Activated CD4-positive, CD25-positive, alpha-beta regulatory T cell treated with anti-CD3 and anti-CD28 coated beads, Interleukin-2, amount 50 U/mL, for 72 hours (primary cell): Measurements from ENCODE around the gene FEN1.

Experiments used
- DNase-seq: peaks from one replicate; pipeline ENCODE4 v3.0.0; 2021

FEN1 gene

DNA sequence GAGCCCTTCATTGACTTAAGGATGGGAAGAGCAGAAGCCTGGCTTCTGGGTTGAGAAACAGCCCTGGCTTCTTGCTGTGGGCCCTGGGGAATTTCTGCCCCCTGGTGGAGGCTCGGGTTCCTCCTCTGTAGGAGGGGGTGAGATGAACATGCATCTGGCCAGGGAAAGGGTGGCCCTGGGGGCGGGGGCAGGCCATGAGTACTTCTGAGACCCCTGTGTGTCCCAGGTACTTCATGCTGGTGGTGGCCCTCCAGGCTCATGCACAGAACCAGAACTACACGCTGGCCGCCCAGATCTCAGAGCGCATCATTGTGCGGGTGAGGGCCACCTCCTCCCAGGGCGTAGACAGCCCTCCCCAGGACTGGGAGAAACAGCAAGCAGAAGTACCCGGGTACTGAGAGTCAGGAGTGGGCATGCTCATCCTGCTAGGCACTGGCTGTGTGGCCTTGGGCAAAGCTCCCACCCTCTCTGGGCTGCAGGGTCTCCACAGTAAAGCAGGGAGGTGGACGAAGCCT is 16.1 kb upstream of the FEN1 start:
- DNase-seq = no peak

DNA sequence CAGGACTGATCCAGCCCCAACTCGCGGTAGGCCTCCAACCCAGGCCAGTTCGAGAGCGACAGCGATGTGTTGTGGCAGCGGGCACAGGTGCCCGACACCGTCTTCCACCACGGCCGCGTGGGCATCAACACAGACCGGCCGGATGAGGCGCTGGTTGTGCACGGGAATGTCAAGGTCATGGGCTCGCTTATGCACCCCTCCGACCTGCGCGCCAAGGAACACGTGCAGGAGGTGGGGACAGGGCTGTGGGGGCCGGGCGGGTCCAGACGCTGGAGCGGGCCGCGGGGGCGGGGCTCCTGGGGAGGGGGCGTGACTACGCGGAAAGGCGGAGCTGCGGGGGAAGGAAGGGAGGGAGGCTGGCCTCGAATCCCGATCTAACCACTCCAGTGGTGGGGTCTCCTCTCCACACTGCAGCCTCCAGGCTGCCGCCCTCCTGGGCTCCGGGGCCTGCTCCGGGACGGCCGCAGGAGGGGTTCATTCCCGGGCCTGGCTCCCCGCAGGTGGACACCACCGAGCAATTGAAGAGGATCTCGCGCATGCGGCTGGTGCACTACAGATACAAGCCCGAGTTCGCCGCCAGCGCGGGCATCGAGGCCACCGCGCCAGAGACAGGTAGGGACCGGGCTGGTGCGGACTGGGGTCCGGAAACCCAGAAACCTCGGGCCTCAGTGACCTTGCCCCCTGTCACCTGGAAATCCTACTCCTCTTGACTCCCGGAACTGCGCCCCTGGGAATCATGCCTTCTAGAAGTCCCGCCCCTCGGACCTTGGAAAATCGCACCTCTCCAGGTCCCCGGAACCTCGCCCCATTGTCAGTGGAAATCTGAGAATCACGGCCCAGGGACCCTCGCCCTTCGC is 15.2 kb upstream of the FEN1 start:
- DNase-seq = peak; percentile 70

DNA sequence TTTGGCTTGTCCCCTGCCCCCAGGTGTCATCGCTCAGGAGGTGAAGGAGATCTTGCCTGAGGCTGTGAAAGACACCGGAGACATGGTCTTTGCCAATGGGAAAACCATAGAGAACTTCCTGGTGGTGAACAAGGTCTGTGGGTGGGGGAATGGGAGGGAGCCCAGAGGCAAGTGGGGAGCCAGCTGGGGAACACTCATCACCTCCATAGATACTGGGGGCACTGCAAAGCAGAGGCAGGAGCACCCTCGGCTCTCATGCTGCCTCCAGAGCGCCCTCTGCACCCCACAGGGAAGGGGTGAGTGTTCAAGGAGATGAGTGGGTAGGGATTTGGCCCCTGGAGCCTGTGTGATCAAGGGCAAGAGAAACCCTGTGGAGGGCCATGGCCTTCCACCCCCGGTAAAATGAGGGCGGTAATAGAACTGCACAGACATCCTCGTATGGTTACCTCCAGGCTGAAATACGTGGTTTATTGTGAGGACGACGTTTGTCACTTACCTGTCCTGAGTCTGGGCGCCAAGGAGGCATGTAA is 14.3 kb upstream of the FEN1 start:
- no peak for DNase-seq

DNA sequence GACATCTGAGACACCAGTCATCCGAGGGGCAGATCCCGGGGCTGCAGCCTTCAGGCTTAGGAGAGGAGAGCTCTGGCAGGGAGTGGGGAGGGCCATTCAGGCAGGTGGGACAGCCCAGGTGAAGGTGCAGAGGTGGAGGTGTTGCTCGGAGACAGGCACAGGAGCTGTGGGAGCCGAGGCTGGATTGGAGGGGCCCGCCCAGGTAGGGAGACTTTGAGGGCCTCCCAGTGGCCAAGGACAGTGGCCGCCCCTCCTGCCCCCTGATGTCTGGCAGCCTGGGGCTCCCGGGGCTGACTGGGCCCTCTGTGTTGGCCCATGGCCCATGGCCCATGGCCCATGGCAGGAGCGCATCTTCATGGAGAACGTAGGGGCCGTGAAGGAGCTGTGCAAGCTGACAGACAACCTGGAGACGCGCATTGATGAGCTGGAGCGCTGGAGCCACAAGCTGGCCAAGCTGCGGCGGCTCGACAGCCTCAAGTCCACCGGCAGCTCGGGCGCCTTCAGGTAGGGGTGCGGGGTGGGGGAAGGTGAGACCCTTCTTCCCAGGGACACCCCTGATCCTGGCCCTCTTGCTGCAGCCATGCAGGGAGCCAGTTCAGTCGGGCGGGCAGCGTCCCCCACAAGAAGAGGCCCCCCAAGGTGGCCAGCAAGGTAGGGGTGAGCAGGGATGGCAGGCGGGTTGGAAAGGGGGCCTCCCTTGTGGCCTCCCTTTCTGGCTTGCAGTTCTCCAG is 13.6 kb upstream of the FEN1 start:
- no peak for DNase-seq

DNA sequence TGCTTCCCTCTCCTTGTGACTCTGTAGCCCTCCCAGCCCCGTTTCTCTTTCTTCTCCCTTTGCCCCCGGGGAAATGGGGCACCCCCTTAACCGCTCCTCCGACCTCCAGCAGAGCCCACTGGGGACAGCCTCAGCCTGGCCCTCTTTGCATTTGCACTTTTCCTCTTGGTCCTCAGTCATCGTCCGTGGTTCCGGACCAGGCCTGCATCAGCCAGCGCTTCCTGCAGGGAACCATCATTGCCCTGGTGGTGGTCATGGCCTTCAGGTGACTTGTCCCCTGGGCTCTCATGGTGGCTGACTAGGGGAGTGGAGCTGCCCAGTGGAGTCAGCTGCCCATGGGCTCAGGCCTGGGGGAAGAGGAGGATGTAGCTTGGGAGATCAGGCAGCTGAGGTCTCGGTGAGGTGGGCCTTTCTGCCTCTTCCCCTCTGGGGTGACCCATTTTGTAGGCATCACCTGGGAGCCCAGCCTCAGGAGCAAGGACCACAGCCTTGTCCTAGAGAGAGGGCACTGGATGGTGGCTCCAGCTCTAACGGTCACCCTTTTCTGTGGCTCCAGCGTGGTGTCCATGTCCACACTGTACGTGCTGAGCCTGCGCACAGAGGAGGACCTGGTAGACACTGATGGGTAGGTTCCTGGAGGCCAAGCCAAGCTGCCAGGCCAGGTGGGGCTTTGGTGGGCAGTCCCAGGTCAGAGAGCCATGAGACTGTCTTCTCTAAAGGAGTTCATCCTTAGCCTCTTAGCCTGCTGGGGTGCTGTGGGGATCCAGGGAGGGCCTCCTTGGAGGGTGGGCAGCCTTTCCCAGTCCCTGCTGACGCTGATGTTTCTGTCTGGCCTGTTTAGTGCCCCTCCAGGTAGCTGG is 12.8 kb upstream of the FEN1 start:
- no peak for DNase-seq

DNA sequence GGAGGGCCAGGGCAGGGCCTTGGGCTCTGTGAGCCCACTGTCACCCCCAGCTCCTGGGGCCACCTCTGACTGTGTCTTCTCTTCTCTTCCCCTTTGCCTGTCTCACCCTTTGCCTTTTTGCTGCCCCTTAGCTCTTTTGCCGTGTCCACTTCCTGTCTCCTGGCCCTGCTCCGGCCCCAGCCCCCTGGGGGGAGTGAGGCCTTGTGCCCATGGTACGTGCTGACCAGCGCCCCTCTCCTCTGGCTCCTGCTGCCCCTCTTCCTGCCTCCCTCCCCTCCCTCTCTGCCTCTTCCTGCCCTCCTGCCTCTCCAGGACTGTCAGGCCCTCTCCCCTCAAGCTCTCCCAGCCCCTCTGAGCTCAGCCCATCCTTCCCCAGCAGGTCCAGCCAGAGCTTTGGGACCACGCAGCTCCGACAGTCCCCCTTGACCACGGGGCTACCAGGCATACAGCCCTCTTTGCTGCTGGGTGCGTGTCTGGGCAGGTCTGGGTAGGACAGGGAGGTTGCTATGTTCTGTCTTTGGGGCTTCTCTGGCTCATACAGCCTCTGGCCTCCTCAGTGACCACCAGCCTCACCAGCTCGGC is 12.0 kb upstream of the FEN1 start:
- DNase-seq = no peak

DNA sequence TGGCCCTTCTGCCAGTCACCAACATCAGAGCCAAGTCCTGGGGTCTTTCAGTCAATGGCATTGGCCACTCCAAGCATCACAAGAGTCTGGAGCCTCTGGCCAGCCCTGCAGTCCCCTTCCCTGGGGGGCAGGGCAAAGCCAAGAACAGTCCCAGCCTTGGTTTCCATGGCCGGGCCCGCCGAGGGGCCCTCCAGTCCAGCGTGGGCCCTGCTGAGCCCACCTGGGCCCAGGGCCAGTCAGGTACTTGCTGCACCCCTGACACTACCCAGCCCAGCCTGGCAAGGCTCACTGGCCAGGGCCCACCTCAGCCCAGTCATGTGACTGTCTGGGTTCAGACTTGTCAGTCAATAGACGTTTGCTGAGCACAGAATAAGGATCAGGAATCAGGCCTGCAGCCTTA is 11.1 kb upstream of the FEN1 start:
- DNase-seq = no peak

DNA sequence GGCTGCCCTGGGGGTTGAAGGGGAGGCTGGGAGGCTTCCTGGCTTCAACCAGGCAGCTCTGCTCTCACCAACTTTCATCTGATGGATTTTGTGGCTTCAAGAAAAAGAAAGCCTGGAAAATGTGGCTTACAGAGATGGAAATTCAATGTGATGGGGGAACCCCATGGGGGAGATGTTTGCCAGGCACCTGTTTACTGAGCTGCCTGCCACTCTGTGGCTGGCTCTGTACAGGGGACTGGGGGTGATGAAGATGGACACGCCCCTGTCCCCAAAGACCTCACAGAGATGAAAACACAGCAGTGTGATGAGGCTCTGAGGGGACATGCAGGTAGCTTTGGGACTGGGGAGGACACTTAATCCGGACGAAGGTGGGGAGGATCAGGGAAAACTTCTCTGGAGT is 10.4 kb upstream of the FEN1 start:
- no peak for DNase-seq

DNA sequence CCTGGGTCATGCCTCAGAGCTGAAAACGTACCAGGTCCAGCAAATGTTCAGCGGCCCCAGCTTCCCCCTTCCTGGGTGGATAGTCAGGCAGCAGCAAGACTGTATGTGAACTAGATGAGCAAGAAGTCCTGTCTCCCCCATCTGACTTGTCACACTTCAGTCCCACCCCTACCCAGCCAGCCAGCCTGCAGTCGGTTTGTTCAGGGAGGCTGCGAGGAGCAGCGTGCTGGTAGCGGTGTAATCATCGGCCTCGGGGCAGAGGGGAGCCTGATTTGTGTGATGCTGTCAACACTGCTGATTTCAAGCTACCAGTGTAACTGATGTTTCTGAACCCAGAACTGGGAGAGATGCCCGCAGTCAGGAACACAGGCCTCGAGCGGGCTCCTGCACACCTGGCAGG is 9.9 kb upstream of the FEN1 start:
- DNase-seq = no peak

DNA sequence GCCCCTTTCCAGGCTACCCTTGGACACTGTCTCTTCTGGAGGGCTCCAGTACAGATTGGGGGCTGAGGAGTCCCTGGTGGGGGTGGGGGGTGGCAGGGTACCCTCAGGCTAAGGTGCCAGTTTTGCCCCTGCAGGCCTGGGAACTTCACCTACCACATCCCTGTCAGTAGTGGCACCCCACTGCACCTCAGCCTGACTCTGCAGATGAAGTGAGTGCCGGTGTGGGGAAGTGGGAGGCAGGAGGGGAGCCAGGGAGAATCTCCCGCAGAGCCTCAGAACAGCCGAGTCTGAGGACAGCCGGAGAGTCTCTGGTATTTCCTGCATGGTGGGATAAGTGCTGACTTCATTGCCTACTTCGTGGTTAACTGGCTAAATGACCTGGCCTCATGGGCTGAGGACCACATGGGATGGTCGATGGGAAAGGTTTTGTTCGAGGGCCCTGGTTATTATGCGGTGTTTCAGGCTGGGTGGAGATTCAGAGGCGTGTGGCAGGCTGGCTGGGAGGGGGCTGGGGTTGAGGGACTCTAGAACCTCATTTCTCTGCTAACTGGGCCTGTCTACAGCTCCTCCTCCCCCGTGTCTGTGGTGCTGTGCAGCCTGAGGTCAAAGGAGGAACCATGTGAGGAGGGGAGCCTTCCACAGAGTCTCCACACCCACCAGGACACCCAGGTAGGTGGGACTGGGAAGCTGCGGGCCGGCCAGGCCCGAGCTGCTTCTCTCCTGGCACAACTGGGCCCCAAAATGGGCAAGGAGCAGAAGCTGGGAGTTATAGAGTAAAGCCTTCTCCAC is 8.8 kb upstream of the FEN1 start:
- DNase-seq = no peak

DNA sequence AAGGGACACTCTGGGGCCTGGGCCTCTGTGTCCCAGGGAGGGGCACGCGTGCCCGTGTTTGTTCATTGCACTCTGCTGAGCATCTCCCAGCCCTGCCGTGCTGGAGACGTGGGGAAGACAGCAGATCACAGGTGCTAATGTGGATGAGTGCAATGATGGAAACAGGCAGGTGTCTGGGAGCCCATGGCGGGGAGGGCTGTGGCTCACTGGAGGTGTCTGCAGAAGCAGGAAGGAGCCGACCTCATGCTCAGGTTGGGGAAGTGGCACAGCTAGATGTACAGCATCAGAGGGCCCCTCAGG is 8.3 kb upstream of the FEN1 start:
- no peak for DNase-seq

DNA sequence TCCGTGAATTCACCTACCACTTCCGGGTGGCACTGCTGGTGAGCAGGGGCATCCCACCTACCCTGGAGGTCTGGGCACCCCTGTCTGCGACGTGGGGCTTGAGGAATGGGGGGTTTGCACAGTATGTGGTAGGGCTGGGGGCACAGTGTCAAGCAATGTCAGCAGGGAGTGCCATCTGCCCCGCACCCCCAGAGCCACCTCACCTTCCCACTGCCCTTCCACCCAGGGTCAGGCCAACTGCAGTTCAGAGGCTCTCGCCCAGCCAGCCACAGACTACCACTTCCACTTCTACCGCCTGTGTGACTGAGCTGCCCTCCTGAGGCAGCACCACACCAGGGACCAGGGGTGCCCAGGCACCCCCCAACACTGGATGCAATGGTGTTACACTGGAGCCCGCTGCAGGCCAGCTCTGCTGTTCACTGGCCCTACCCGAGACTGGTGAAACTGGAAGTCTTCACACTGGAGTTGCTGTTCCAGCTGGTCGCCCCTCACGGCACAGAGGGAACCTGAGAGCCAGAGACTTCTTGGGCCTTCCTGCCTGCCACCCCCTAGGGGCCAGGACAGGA is 6.8 kb upstream of the FEN1 start:
- DNase-seq = no peak

DNA sequence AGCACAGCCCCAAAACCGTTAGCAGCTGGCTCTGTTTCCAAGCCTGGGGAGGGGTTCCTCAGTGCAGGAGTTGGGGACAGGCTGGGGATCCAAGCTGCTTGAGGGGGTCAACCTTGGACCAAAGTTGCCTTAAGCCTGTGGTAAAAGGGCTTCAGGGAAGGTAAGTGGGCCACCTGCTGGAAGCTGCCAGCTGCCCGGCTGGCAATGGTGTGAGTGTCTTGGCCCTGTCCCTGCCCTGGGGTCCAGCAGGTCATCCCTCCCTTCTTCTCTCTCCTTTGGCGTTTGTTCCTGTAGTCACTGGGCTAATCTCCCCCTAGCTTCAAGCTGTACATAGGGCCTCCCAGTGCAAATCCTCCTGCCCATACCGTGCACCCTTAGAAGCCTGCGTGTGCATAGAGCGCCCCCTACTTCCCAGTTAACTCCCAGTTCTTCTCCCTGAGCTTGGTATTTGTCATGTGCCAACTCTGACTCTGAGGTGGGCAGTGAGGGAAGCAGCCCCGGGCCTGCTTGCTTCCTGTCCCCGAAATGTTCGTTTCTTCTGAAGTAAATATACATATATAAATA is 4.7 kb upstream of the FEN1 start:
- DNase-seq = no peak

DNA sequence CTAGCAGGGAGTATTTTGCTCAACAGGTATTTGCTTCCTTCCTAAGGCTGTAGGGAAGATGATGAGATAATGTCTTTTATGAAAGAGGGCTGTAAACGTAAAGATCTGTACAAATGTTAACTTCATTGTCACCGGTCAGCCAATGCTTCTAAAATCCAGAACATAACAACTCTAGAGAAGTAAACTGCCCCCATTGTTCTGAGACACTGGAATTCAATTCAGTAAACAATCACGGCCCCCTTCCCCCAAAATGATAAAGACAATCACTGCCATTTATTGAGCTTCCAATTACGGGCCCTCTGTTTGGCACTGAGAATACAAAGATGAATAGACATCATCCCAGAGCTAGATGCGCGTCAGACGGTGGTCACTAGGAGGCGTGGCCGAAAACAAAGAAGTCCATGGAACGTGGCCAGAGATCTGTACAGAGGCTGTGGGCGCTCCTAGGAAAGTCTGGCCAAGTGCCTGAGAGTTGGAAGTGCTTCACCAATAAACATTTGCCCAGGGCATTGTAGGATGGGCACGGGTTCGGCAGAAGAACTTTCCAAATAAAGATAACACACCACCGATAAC is 888 bp upstream of the FEN1 start:
- peak; percentile 50 for DNase-seq

DNA sequence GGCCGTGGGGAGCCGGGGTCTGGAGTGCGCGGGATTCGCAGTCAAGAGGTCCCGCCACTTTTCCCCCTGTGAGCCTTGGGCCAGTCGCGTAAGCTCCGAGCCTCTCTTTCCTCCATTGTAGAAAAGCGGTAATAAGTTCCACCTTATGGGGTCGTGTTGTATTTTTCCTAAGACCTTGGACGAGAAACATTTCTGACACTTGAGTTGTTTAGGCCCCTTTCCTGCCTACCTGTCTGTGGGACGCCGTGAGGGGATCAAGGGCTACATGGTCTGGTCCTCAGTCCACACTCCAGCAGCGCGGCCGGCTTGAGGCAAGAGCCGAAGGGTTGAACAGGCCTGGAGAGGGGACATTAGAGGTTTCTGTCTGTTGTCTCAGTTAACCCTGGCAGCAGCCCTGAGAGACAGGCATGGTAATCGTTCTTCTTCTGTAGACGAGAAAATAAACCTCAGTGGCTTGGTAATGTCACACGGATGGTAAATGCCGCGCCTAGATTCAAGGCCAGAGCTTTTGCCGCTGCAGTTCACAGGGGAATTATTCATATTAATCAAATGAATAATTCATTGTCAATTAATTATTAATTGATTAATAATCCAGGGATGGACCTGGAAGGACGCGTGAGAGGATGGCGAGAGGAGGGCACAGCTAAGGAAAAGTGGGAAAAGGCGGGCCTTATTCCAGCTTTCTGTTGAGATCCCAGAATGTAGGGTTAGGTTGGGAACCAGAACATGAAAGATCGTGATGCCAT is 545 bp downstream of the FEN1 start:
- DNase-seq = no peak

DNA sequence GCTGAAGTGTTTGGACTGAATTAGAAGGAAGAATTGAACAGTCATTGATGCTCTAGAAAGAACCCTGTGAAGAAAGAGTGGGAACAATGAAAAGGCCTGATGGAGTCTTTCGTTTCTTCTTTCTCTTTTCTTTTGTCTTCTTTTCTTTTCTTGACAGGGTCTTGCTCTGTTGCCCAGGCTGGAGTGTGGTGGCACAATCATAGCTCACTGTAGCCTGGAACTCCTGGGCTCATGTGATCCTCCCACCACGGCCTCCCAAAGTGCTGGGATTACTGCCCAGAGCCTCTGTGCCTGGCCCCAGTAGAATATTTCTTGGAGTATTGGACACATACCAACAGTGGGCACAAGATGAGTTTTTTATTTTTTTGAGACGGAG is 1.1 kb downstream of the FEN1 start:
- no peak for DNase-seq

DNA sequence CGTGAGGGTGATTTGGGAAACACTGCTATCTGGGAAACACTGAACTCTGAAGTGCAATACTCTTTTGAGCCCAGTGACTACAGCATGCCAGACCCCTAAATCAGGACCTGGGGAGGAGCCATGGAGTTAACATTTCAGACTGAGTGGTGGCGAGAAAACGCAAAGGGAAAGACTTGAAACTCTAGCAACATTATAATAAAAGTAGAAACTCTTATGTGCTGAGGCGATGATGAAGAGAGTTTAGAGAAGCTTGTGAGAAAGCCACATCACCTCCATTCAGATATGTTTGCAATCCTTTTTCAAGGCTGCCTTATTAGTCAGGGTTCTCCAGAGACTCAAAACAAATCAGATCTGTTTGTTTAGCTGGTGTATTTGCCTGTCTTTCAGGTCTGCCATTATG is 1.9 kb downstream of the FEN1 start:
- no peak for DNase-seq

DNA sequence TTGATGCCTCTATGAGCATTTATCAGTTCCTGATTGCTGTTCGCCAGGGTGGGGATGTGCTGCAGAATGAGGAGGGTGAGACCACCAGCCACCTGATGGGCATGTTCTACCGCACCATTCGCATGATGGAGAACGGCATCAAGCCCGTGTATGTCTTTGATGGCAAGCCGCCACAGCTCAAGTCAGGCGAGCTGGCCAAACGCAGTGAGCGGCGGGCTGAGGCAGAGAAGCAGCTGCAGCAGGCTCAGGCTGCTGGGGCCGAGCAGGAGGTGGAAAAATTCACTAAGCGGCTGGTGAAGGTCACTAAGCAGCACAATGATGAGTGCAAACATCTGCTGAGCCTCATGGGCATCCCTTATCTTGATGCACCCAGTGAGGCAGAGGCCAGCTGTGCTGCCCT is 2.7 kb downstream of the FEN1 start:
- DNase-seq = no peak

DNA sequence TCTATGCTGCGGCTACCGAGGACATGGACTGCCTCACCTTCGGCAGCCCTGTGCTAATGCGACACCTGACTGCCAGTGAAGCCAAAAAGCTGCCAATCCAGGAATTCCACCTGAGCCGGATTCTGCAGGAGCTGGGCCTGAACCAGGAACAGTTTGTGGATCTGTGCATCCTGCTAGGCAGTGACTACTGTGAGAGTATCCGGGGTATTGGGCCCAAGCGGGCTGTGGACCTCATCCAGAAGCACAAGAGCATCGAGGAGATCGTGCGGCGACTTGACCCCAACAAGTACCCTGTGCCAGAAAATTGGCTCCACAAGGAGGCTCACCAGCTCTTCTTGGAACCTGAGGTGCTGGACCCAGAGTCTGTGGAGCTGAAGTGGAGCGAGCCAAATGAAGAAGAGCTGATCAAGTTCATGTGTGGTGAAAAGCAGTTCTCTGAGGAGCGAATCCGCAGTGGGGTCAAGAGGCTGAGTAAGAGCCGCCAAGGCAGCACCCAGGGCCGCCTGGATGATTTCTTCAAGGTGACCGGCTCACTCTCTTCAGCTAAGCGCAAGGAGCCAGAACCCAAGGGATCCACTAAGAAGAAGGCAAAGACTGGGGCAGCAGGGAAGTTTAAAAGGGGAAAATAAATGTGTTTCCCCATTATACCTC is 3.3 kb downstream of the FEN1 start:
- DNase-seq = no peak
